Measurements from ENCODE around the gene TRAP1.

TRAP1 gene

GRCh38 chr16:3706253-3707012, 10.9 kb downstream of the TRAP1 start:
- no peak for DNase-seq

GRCh38 chr16:3702082-3702481, 15.2 kb downstream of the TRAP1 start:
- no peak for DNase-seq

- peak in 1 of 2 experiments; percentile 51 for DNase-seq
Measured at GRCh38 chr16:3701531-3701930, 15.8 kb downstream of the TRAP1 start.

- DNase-seq, result no peak
Measured at GRCh38 chr16:3698941-3699340, 18.4 kb downstream of the TRAP1 start.

- no peak for DNase-seq
Measured at GRCh38 chr16:3696425-3697218, 20.7 kb downstream of the TRAP1 start.

GRCh38 chr16:3695610-3696369, 21.5 kb downstream of the TRAP1 start:
- peak; percentile 59 to 70 for DNase-seq

GRCh38 chr16:3694051-3694450, 23.3 kb downstream of the TRAP1 start:
- DNase-seq, result no peak

DNA sequence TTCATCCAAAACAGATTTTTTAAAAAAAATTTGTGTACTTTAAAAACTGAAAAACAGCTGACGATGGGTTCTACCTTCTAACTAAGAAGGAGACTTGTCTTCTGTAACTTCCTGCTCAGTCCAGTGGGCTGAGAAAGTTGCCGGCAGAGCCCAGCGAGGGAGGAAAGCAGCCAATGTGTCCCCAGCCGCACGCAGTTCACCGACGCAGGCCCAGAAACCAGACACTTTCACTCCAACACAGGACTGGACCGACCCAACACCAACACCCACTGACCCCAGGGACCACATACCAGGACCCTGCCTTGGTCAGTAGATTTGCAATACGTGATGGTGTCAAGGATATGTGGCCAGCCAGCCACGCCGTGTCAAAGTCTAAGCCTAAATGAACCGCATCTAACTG, 25.6 kb downstream of the TRAP1 start:
- DNase-seq, result no peak

DNA sequence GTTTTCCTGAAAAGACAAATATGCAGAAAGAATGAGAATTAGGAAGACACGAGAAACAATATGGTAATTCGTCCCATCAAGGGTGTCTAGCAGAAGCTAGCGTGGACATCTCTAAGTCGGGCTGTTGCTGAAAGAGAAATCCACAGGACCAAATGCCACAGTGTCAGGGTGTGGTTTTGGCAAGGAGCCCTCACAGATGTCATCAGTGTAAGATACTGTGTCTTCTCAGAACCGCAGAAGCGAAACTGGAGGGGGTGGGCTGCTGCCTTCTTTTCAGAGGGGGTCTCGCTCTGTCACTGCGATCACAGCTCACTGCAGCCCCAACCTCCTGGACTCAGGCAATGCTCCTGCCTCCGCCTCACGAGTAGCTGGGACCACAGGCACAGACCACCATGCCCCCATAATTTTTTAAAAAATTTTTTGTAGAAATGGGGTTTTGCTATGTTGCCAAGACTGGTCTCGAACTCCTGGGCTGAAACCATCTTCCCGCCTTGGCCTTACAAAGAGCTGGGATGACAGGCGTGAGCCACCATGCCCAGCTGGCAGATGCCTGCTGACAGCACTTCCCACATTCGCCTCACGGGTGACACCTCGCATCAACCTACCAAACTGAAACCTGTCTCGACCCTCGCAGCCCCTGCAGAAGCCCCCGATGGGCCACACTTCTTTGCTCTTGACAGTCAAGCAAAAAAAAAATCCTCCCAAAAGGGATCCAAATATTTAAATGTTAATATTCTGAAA, 26.2 kb downstream of the TRAP1 start:
- DNase-seq, result no peak

DNA sequence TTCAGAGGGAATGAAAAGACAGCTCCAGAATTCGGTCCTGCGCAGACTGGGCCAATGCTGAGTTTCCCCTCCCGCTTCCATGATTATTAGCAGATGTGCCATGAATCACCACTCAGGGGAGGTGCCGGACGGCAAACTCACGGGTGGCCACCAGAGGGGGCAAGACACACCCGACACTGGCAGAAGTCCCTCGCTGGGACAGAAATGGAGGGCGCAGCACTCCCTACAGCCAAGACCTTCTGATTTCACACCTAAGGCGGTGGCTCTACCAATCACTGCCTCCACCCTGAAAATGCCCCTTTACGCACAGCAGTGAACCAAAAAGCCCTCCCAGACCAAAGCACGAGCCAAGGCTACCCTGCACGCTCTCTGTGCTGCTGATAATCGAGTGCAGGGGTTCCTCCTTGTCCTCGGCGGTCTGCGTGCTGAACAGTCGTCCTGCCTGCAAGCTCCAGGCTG, 26.8 kb downstream of the TRAP1 start:
- DNase-seq, result peak; percentile 33 to 66

GRCh38 chr16:3689731-3690130, 27.6 kb downstream of the TRAP1 start:
- DNase-seq, result no peak

- no peak for DNase-seq
Measured at GRCh38 chr16:3687792-3688191, 29.5 kb downstream of the TRAP1 start.

GRCh38 chr16:3687021-3687420, 30.3 kb downstream of the TRAP1 start:
- no peak for DNase-seq

GRCh38 chr16:3681206-3681605, 36.1 kb downstream of the TRAP1 start:
- DNase-seq, result no peak

GRCh38 chr16:3677994-3678393, 39.3 kb downstream of the TRAP1 start:
- DNase-seq, result peak; percentile 16 to 61

GRCh38 chr16:3675601-3676130, 41.7 kb downstream of the TRAP1 start:
- DNase-seq, result no peak

- DNase-seq, result no peak
Measured at GRCh38 chr16:3674513-3675295, 42.6 kb downstream of the TRAP1 start.

GRCh38 chr16:3673676-3674377, 43.5 kb downstream of the TRAP1 start:
- no peak for DNase-seq

DNA sequence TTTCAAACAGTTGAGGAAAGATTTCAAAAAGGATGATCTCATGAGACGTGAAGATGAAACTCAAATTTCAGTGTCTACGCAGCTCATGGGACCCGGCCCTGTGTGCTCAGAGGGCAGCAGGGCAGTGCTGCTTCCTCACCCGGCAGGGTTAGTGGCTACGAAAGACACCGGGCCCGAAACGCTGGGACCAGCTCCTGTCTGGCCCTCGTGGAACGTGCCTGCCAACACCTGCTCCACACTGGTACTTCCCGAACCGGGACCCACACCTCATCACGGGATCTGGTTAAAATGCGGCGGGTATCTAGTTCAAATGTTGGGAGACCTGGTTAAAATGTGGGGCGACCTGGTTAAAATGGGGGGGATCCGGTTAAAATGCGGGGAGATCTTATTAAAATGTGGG, 44.1 kb downstream of the TRAP1 start:
- no peak for DNase-seq

DNA sequence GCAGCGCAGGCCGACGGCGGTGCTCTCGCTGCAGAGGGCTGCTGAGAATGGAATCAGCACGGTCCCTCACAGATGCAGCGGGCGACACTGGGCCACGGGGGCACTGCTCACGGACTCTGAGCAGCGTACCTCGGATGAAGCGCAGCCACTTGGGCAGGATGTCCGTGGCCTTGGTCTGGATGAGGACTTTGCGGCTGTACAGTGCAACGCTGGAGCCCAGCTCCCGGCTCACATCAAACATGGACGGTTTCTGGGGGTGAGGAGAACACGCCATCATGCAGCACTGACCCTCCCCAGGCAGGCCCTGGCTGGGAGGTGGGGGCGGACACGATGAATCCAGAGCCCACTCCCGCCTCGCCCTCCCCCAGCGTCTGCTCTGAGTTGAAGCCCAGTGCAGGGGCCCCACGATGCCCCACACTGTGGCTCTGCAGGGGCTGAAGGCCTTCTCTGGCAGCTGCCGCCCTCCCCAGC, 44.7 kb downstream of the TRAP1 start:
- no peak for DNase-seq

DNA sequence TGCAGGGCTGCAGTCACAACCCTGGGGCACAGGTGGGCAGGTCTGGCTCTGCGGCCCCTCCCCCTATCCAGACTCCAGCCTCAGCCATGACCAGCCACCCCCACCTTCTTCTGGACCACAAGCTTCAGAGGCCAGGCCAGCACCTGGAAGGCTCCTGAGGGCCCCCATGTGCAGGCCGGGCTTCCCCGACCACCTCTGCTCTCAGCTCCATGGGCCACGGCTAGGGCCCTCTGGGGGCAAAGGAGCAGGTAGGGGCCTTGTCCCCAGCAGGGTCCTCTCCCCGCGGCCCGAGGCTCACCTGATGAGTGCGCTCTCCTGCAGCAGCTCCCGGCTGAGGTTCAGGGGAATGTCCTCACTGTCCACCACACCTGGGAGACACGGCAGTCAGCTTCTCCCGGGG, 45.9 kb downstream of the TRAP1 start:
- DNase-seq, result no peak
